Stimulated activated naive CD4-positive, alpha-beta T cell (primary cell): ENCODE results near the gene BCAS2.
A peak's percentile ranks its signal among the peaks of the same experiment; 100 is the strongest.

Experiments
- DNase-seq, 6 experiments: peaks; one replicate each; lab custom pipeline; 2025; lab: John Stamatoyannopoulos, UW

The BCAS2 gene

DNA sequence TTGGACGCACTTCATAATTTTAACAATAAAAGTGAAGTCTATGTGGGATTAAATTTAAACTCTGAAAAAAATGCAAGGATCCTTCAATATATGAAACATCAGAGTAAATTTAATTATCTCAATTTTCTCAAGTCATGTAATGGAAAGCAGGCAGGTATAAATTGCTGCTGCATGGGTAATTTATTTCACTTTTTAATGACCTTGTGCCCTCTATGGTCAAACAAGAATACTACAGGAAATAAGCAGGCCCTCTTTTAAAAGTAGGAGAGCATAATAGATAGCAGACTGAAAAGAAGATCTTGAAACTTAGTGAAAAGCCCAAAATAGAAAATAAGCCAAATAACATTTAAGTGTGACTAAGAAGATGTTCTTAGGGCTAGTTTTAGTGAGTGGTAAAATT, 22.9 kb downstream of the BCAS2 start:
- DNase-seq = peak in 2 of 6 experiments; percentile 6 to 11

DNA sequence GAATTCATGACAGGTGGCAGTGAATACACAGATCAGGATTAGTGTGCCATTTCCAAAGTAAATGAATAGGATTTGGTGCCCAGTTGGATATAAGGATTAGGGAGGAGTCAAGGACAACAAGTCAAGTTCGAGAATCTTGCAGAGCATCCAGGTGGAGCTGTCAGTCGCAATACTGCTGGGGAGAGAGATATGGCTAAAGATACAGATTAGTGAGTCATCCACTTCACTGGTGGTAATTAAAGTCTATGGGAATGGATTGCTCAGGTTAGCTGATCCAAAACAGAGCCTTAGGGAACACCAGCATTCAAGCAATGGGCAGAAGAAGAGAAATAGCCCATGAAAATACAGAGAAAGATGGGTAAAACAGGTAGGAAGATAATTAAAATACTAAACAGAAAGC, 26.8 kb downstream of the BCAS2 start:
- DNase-seq = no peak

DNA sequence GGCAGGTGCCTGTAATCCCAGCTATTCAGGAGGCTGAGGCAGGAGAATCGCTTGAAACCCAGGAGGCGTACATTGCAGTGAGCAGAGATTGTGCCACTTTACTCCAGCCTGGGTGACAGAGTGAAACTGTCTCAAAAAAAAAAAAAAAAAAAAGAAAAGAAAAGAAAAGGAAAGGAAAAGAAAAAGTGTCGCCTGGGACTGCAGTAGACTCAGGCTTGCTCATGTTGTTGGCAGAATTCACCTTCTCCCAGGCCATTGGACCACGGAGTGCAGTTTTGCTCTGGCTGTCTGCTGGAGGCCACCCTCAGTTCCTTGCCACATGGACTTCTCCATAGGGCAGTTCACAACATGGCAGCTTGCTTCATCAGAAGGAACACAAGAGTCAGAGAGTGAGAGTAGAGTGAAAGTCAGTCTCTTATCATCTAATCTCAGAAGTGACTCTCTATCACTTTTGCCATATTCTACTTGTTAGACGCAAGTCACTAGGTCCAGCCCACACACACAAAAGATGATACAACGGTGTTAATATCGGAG, 29.2 kb downstream of the BCAS2 start:
- DNase-seq = no peak

DNA sequence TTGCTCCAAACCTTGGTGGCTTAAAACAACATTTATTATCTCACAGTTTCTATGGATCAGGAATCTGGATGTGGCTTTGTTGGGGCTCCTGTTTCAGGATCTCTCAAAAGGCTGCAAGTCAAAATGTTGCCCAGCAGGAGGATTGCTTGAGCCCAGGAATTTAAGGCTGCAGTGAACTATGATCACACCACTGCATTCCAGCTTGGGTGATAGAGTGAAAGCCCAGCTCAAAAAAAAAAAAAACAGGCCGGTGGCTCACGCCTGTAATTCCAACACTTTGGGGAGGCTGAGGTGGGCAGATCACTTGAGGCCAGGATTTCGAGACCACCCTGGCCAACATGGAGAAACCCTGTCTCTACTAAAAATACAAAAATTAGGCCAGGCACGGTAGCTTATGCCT, 30.0 kb downstream of the BCAS2 start:
- DNase-seq = no peak

DNA sequence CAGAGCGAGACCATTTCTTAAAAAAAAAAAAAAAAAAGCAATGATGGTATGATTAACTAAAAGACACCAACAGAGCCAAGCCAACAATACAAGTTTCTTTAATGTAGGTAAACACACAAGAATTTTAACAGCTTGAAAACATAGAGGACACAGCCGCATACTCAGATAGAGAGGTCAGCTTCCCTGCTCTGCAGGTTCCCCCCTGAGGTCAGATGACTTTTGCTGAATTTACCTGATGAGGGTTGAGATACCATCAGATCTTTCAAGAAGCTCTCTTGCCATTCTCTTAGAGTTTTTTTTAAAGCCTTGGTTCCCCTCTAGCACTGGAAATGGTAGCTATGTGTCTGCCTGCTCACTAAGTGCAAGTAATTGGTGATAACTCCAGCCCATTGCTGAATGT, 31.1 kb downstream of the BCAS2 start:
- no peak for DNase-seq

DNA sequence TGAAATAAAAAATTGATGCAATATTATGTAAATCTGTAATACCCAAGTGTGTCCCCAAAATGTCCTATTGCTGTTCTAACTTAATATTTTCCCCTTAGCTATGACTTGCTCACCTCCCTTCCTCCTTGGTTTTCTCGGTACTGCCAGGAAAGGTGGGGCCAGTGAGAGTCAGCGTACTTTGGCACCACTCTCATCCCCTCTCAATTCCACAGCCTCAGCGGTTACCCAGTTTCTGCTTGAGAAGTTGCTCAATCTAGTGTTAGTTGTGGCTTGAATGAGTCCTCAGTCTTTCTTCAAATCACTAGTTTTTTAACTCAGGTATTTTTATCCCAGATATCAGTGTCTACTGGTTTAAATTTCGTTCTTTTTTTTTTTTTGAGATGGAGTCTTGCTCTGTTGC, 32.3 kb downstream of the BCAS2 start:
- DNase-seq = no peak

DNA sequence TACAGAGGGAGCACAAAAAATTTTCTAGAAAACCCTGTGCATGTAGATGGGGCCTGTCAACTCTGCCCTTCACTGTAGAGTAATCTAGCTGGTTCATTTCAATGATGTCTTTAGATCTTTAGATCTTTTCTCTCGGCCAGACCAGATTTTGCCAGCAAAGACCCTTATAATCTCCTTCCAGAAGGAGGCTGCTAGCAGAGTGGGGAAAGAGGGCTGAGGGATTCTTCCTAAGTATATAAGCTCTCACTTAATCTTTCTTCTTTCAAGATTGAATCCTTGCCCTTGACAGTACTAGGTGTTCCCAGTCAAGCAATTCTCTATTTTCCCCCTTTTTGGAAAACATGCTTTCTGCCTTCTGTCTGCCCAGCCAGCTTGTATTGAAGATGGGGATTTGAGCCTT, 34.3 kb downstream of the BCAS2 start:
- no peak for DNase-seq

DNA sequence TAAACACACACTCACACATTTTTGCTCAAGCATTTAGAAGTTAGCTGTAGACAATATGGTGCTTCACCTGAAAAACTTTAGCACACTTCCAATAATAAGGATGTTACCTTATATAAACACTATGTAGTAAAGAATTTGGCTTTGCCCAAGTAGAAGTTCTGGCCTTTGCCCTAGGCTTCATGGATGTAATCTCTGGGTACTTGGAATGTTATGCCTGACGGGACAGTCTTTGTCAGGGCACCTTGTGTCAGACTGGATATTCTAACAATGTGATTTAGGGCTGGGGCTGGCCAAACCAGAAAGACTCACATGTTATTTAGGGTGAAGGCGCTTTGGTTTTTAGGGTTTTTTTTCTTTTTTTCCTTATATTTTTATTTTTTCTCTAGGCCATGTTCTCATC, 35.6 kb downstream of the BCAS2 start:
- DNase-seq = no peak

DNA sequence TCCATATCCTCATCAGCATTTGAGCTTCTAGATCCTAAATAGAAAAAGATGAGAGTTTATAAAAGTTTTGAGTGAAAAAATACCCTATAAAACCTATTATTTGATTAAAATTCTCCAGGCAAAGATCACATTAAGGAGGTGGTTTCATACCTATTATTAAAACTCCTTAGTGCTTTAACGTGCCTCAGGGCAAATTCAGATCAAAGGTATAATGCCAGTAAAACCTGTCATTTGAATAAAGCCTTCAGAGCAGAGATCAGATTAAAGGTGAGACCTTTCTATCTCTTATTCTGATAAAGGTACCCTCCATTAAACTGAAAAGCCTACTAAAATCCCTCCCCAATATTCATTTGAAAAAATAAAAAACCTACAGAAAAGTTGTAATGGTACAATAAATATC, 36.1 kb downstream of the BCAS2 start:
- no peak for DNase-seq

DNA sequence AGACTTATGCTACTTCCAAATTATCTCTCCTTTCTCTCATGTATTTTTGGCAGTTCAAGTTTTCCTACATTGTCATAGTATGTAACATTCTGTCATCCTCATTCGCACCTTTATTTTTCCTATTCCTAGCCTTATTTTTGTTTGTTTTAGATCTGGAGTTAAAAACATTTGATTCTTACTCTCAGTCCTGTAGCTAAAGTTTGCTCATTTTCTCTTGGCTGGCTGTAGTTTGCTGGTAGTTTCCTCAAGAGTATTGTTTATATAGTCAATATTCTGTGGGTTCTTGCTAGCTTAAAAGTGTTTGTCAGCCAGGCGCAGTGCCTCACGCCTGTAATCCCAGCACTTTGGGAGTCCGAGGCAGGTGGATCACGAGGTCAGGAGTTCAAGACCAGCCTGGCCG, 40.6 kb downstream of the BCAS2 start:
- DNase-seq = no peak

DNA sequence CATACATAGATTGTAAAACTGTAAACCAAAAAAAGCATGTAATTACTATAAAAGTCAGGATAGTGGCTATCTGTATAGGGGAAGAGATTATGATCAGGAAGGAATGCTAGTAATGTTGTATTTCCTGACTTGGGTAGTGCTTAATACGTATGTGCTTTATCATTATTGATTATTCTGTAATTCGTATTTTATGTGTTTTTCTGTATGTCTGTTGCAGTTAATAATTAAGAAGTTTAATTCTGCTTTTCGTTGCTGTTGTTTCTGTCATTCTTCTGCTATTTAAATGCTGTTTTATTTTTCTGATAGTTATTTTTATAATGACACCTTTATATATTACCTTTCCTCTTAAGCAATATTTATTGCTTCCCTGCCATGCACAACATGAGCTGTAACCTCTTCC, 41.1 kb downstream of the BCAS2 start:
- no peak for DNase-seq

DNA sequence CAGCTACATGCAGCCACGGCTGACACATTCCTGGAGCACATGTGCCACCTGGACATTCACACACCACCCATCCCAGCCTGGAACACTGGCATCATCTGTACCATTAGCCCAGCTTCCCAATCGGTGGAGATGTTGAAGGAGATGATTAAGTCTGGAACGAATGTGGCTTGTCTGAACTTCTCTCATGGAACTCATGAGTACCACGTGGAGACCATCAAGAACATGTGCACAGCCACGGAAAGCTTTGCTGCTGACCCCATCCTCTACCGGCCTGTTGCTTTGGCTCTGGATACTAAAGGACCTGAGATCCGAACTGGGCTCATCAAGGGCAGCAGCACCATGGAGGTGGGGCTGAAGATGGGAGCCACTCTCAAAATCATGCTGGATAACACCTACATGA, 45.4 kb downstream of the BCAS2 start:
- no peak for DNase-seq

DNA sequence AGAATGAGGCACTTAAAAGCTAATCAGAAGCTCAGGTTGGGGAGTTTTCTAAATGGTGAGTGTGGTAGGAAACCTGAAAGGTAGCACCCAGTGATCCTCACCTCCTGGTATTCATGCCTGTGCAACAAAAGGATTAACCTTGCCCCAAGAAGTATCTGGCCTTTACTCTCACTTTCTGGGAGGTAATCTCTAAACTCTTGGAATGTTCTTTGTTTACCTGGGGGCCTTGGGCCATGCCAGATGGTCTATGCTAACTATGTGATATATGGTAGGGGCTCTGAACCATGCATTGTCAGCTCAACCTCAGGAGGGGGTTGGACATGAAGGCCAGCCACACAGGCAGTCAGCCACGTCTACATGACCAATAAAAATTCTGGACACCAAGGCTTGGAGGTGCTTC, 46.0 kb downstream of the BCAS2 start:
- no peak for DNase-seq

DNA sequence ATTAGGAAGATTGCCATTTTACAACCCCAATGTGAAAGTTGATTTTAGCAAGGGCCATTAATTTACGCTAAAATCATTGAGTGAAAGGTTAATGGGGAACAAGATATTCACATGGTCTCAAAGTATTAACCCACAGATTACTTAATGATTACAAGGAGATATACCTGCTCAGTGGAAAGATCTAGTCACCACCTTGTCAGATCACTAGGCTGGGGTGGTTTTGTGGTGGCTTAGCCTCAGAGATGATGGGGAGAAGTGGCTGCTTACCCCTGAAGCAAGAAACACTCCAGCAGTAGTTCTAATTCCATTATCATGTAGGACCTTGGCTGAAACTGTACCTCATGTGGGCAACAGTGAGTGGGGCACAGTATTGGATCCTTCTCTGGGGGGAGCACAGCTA, 50.3 kb downstream of the BCAS2 start:
- no peak for DNase-seq

DNA sequence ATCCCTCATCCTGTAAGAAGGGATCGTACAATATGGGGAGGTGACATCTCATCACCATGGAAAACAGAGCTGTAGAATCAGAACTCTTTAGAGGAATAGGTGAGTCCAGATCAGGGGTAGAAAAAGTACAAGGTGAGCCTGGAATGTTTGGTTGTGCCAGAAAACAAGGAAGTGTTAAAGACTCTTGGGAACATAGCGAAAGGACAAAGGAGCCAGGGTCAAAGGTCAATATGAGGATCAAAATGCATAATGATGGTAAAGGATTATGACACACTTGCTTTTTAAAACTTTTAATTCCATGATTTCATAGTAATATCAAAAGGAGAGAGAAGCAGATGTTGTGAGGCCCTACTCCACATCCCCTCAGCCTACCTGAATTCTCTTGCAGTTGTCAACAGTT, 51.2 kb downstream of the BCAS2 start:
- DNase-seq = no peak

DNA sequence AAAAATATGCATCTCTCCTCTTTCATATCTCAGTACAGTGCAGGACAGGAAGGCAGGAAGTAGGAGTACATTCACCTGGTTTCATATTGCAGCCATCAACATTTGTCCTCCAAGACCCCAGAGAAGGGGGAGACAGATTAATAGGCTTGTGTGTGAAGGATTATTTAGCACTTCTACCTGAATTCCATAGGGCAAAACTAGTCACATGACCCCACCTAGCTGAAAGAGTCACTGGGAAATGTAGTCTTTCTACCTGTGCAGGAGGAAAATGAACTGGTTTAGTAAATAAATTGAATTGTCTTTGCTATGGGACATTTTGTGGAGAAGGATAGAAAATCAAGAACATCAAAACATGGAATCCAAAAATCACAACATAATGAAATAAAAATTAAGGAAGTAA, 56.5 kb downstream of the BCAS2 start:
- no peak for DNase-seq

DNA sequence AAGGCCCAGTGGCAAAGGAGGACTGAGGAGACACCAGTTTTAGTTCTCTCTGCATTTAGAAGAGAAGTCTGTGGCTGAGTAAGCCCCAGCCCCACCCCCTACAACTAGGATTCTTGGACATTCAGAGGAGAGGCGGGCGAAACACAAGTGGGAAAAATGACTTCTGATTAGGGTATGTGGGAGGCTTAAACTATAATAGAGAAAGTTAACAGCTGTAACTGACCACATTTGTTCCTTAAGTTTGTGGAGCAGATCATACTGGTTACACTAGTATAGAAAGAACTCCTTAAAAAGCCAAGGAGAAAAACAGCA, 59.2 kb downstream of the BCAS2 start:
- DNase-seq = no peak

DNA sequence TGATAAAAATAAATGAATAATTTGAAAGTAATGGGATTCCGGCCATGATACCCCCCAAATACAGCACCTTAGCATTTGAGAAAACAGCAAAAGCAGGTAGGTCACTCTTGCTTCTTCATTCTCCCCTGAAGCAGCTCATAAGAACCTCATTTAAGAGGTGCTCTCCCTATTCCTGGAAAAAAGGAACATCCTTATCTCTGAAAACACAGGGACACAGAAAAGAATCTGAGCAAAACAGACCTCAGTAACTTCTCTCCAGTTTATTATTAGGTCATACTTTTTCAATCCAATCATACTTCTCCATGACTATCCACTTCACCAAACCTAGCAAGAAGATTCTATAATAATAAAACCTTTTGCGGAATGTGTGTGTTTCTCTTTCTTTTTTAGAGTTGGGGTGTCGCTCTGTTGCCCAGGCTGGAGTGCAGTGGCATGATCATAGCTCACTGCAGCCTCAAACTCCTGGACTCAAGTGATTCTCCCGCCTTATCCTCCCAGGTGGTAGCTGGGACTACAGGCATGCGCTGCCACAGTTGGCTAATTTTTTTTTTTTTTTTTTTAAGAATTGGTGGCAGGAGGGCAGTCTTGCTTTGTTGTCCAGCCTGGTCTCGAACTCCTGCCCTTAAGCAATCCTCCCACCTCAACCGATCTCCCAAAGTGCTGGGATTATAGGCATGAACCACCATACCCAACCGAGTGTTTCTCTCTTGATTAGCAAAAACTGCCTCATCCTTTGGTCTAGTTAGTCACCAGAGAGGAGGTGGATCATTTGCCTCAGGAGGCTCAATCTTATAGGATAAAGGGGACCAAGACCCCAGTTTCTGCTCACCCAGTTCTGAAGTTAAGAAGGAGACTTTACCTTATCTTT, 59.8 kb downstream of the BCAS2 start:
- no peak for DNase-seq
